Stimulated activated CD4-positive, alpha-beta T cell treated with anti-CD3 and anti-CD28 coated beads, TNF-alpha, amount 100 ng/mL, for 4 hours (primary cell): Measurements from ENCODE around the gene NFASC.

Experiments used
- DNase-seq, 3 experiments: peaks; one replicate each; pipeline ENCODE4 v3.0.0-alpha.2; 2020; ENCODE audit warnings: low read depth in 3 of 3

Gene NFASC

GRCh38 chr1:205009670-205010069 lies 139.0 kb downstream of the NFASC start:
- no peak for DNase-seq

DNA sequence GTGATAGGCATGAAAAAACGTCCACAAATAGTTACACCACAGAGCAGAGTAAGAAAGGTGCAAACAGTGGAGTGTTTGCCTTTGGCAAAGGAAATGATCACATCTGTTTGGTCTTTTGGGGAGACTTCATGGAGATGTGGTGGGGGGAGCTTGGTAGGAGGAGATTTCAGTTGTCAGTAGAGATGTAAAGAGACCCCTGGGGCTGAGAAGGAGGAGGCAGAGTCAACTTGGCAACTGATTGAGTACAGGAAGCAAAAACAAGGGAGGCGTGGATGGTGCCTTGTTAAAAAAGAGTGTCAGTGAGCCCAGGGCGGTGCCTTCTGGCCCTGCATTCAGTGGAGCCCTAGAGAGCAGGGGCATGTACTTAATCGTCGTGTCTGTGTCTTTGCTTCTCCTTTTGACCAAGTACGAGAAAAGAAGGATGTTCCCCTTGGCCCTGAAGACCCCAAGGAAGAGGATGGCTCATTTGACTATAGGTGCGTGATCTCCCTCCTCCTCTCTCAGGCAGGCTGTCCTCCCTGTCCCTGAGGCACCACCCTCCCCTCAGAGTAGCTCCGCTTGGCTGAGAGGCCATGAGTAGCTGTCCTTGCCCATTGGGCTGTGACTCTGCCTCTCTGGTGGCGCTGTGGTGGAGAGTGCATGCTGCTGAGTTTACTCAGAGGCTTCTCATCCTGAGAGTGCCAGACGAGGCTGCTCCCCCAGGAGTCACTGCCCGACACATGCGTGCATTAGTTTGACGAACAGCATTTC lies 141.9 kb downstream of the NFASC start:
- DNase-seq, result no peak

DNA sequence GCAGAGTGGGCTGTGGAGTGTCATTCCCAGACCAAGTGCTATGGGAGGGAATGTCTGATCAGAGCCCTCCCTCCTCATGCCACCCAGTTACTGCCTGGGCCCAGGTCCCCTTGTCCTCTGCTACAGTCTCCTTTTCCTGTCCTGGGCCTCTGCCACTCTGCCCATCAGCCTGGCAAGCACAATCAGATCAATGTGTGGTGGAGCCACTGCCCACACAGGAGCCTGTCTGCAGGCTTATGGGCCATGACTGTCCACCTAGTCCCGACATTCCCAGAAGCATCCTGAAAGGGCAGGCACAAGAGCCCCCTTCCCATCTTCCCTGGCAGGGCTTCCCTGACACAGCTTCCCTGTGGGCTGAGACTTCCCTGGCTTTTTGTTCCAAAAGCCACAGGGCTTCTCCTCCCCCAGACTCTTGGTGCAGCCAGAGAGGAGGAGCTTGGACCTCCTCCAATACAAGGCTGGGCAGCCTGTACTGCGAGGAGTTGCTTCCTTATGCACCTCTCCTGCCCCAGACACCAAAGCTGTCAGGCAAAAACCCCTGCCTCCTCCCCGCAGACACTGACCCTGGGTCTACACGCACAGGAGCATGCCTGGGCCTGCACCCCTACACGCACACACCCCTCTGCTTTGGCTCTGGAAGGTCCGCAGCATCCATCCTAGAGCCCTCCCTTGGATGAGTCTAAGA lies 143.2 kb downstream of the NFASC start:
- DNase-seq, result no peak

DNA sequence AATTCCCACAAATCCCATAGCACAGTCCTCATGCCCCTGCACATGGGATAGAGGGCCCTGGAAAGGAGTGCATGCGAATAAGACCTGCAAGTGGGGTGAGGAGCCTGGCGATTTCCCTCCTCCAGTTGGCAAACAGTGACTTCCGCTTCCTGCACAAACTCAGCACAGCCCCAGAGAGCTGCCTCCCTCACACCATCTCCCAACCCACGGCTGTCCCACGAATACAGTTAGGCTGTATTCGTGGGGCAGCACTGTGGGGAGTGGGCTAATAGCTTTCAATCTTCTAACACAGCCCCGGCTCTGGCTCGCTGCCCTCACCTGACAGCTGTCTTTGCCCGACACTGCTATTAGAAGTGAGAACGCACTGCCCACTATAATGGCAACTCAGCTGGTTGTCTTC lies 144.1 kb downstream of the NFASC start:
- DNase-seq, result no peak

DNA sequence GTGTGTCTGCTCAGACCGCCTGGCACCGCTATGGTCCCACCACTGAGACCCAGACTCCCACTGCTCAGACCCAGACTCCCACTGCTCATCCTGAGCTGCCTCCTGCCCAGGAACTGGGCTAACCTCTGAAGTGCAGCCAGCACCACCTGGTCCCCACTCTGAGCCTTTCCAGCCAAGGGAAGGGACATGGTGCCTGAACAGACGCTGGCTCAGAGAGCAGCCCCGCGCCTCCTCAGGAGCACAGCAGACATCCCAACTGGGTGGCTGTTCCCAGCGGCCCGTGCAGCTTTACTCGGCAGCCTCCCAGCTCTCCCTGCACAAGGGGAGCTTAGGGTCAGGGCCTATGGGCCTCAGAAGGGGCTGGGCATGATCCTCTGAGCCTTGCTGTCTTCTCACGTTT lies 144.6 kb downstream of the NFASC start:
- no peak for DNase-seq

- DNase-seq, result no peak
These were observed 145.4 kb downstream of the NFASC start for GRCh38 chr1:205016075-205016474.

- no peak for DNase-seq
These were observed 145.9 kb downstream of the NFASC start for GRCh38 chr1:205016584-205016983.

DNA sequence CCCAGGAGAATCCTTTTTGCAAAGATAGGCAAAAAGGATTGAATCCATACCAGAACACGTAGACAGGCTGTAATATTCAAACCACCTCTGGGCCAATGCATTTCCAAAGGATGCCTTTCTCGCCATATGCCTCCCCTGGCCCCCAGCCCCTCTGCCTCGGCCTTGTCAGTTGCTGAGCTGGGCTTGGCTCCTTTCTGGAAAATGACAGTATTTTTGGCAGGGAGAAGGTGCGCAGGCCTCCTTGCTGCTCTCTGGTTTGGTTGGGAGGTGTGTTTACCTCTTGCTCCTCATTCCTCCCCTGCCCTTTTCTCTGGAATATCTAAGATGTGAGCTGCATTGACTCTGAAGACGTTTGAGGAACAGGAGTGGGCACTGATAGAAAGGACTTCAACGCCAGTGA lies 146.3 kb downstream of the NFASC start:
- DNase-seq, result no peak

DNA sequence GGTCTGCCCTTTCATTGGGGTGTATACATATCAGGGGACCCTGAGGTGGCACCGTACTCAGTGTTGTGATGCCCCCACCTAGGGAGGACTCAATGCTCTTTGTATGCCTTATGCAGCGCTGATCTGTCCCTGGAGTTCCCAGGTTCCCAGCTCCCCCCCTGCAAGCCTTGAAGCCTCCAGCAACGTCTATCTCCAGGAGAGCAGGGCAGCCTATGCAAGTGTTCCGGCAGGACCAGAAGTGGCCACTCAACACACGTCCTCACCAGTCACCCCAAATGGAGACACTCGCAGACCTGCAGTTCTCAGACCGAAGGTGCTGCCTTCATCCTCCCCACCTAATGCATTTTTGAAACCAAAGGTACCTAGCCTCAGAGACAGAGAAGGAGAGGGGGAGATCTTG lies 147.1 kb downstream of the NFASC start:
- no peak for DNase-seq

DNA sequence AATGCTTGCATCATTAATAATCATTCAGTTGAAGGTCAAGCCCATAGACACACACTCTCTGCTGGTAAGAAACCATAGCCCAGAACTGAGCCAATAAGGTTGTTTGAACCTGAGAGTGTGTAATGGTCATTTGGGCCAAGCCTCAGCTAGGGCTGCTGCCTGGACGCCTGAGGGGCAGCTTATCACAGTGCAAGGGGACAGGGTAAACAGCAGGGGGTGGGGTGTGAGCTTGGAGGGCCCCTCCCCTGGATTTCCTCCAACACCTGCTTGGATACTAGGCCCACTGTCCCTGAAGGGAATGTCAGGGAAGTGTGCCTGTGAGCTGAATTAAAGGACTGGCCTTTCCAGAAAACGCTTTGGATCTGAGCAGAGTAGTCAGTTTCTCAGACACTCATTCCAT lies 147.7 kb downstream of the NFASC start:
- no peak for DNase-seq

- DNase-seq, result no peak
These were observed 149.8 kb downstream of the NFASC start for GRCh38 chr1:205020466-205020865.

- no peak for DNase-seq
These were observed 154.0 kb downstream of the NFASC start for GRCh38 chr1:205024679-205025078.

DNA sequence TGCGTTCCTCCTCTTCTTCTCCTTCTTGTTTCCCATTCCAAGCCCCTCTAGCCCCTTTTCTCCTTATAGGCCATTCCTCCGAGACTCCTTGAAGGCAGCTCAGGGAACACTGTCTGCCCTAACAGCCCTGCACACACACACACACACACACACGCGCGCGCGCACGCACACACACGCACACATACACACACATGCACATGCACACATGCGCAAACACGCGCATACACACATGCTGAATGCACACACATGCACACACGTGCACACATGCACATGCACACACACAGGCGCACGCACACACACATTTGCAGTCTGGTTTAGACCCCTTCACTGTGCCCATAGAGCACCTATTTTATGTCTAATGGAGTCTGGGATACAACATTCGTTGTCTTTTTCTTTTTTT lies 154.6 kb downstream of the NFASC start:
- DNase-seq, result no peak

DNA sequence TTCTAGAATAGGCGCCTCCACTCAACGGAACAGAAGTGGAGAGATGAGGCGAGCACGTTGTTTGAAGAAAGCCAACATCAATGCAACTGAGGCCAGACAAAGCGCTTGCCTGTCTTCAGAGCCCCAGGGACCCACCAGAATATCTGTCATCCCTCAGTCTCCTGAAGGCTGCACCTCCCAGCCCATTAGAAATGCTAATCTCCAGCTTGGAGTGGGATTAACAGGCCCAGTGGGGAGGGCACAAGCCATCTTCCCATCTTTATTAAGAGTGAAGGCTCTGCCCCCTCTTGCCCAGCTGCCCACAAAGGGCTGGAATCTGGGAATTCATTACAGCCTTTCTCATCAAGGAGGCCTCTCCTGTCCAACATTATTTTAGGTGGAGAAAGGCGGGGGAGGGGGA lies 155.5 kb downstream of the NFASC start:
- DNase-seq, result no peak

GRCh38 chr1:205028390-205028789 lies 157.7 kb downstream of the NFASC start:
- no peak for DNase-seq

DNA sequence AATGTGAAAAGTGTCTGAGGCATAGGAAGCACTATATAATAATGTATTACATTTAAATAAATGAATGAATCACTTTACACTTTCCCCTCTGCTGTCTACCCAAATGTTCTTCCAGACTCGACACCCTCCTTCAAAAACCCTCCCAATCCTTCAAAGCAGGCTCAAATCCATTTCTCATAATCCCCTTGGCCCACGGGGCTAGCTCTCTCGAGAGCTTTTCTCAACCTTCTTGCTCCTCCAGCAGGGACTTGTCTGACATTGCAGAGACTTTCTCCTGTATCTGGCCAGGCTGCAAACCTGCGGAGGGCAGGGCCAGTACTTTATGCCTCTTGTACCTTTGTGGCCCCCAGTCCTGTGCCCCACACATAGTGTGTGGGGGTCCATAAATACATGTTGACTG lies 158.3 kb downstream of the NFASC start:
- DNase-seq, result no peak

- no peak for DNase-seq
These were observed 159.6 kb downstream of the NFASC start for GRCh38 chr1:205030241-205030640.

DNA sequence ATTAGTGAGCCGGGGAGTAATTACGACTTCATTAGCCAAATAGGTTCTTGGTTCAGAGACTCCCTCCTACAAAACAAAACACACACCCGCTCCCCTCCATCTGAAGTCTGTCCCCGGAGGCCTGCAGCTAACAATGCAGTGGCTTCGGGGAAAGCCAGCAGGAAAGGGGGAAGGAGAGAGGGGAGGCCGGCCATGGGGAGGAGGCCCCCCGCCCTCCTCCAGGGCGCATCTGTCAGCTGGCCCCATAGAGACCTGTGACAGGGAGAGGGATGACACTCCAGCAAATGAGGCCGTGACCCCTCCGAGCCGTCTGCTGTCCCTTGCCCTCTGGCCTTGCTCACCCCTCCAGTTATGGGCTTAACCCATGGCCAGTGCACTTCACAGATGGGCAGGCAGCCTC lies 160.2 kb downstream of the NFASC start:
- no peak for DNase-seq

DNA sequence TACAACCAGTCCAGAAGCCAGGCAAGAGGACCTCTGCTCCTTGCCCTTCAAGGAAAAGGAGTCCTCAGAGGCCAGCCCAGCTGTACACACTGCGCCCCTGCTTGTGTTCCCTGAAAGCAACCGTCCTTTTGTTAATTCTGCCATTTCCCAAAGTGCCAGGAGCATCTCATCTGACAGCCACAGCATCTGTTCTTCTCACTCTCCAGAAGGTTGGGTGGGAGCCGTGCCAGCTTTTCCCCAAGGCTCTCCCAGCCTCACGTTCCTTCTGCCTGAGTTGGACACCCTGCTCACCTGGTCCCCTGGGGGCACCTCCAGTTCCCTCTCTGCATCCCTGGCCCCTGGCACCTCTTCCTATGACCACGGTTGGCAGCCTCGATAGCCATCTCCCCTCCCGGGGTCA lies 161.8 kb downstream of the NFASC start:
- DNase-seq, result no peak

DNA sequence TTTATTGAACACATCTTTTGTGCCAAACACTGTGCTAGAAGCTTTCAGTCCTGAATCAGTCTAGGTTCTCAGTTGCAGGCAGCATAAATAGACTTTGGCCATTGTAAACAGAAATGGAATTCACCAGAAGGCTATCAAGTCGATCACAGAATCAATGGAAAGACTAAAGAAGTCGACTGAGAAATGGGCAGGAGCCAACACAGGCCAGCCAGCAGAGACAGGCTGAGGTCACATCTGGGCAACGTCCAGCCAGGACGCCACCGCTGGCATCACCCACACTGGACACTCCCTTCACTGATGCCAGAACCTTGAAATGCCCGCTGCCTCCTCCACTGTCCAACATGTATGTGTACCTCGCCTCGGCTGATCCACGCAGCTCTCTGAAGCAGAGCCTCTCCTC lies 166.9 kb downstream of the NFASC start:
- no peak for DNase-seq

DNA sequence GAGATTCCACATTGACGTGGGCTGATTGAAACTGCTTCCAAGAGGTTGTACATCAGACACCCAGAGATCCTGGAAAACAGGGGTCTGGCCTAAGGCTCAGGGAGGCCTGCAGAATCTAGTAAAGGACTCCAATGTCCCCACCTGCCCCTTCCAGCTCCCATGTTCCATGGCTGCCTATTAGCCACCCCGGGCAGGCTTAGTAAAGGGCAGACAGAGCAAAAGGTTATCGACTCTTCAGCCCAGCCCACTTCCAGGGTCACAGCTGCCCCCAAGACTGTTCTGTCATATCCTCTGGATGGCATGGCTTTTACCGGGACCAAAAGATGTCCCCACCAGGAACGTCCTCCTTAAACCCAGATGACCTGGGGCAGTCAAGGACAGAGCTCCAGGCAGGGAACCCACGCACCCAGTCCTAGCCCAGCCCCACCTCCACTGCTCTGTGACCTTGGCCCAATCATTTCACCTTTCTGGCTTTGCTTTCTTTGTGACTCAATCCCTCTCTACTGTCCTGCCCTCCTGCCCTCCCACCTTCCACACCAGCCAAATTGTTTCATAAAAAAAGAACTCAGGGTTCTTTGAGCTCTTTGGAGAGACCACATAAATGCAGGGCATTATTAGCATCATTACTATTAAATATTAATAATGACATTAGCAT lies 167.6 kb downstream of the NFASC start:
- DNase-seq, result no peak

- DNase-seq, result no peak
These were observed 170.5 kb downstream of the NFASC start for GRCh38 chr1:205041001-205041715.
